Fibroblast of mammary gland (primary cell): Measurements from ENCODE around the gene ACADSB.
A peak's percentile ranks its signal among the peaks of the same experiment; 100 is the strongest.

ENCODE experiments used
- DNase-seq: peaks from one replicate; pipeline ENCODE4 v3.0.0-alpha.2; 2010; ENCODE audit warnings: low read depth
- H3K4me3 ChIP-seq: 2 replicates; pipeline ENCODE4 v1.5.1; 2011; ENCODE audit warnings: low read depth, mild to moderate bottlenecking, low read length, moderate library complexity; ENCODE audit not compliant: control insufficient read depth
- TF ChIP-seq, protein P1 (sequence below): conservative IDR thresholded peaks from 2 replicates; pipeline ENCODE4 v1.5.1; 2011; ENCODE audit warnings: low read depth, low read length, inconsistent platforms; ENCODE audit not compliant: control insufficient read depth, insufficient read depth

Gene ACADSB

DNA sequence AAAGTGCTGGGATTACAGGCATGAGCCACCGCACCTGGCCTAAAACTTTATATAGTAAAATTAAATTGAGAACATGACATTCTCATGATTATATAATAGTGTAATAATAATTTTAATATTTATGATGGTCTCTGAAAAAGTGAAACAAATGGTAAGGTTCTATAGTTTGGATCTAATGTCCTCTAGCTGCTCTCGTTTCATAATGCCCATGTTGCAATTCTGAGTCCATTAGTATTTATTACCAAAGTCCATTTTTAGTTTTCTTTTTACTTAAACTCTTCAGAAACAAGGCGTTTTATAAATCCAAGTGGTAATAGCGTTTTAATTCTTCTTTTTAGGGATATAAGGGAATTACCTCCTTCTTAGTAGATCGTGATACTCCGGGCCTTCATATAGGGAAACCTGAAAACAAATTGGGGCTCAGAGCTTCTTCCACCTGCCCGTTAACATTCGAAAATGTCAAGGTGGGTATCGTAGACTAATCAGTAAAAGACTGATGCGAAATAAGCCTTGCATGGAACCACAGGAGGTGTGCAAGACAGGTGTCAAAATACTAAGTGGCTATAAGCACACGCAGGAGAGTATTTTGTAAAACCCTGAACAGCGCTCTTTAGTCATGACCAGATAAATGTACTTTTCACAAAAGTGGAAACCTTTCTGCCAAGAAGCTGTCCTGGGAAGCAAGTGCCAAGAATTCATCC, 34.1 kb downstream of the ACADSB start:
- TF ChIP-seq, protein P1, sequence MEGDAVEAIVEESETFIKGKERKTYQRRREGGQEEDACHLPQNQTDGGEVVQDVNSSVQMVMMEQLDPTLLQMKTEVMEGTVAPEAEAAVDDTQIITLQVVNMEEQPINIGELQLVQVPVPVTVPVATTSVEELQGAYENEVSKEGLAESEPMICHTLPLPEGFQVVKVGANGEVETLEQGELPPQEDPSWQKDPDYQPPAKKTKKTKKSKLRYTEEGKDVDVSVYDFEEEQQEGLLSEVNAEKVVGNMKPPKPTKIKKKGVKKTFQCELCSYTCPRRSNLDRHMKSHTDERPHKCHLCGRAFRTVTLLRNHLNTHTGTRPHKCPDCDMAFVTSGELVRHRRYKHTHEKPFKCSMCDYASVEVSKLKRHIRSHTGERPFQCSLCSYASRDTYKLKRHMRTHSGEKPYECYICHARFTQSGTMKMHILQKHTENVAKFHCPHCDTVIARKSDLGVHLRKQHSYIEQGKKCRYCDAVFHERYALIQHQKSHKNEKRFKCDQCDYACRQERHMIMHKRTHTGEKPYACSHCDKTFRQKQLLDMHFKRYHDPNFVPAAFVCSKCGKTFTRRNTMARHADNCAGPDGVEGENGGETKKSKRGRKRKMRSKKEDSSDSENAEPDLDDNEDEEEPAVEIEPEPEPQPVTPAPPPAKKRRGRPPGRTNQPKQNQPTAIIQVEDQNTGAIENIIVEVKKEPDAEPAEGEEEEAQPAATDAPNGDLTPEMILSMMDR = no peak
- no peak for DNase-seq

DNA sequence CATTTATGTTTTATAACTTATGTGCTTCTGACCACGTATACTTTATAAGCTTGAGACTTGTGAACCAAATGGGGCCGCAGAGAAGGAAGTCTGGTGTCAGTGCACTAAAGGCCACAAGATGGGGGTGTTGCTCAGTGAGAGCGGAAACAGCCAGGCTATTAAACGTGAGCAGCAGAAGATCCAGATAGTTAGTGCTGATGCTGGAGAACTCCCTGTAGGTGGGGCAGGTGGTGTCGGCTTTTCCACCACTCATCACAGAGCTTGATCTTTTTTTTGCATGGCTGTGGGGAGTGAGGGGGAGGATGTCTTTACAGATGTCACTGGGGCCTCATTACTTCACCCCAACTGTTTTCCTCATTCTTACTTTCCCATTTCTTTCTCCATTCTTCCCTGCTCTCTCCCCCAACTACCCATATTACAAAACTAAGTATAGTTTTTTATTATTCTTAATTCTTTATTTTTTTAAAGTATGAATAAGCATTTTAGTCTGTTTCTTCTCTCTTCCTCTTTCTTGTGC, 34.7 kb downstream of the ACADSB start:
- H3K4me3 ChIP-seq = no peak overlapping the region
- DNase-seq = peak; percentile 66
- TF ChIP-seq, protein P1 = peak; percentile 79

More for the DNA sequence above, 34.1 kb downstream of the ACADSB start:
- no peak overlapping the region for H3K4me3 ChIP-seq

DNA sequence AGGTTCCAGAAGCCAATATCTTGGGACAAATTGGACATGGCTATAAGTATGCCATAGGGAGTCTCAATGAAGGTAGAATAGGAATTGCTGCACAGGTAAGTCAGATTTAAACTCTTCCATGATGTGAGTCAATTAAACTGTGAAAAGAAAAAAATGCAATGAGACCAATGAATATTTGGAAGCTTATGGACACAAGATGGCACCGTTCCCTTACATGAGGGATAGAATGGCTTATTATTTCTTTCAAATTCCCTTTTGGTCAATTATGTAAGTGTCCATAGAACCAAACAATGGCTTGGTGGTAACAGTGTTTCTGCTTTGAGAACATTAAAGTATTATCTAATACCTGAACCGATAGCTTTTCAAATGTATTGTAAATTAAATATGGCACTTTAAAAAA, 35.6 kb downstream of the ACADSB start:
- DNase-seq = peak; percentile 30
- TF ChIP-seq, protein P1 = peak; percentile 32
- no peak overlapping the region for H3K4me3 ChIP-seq

DNA sequence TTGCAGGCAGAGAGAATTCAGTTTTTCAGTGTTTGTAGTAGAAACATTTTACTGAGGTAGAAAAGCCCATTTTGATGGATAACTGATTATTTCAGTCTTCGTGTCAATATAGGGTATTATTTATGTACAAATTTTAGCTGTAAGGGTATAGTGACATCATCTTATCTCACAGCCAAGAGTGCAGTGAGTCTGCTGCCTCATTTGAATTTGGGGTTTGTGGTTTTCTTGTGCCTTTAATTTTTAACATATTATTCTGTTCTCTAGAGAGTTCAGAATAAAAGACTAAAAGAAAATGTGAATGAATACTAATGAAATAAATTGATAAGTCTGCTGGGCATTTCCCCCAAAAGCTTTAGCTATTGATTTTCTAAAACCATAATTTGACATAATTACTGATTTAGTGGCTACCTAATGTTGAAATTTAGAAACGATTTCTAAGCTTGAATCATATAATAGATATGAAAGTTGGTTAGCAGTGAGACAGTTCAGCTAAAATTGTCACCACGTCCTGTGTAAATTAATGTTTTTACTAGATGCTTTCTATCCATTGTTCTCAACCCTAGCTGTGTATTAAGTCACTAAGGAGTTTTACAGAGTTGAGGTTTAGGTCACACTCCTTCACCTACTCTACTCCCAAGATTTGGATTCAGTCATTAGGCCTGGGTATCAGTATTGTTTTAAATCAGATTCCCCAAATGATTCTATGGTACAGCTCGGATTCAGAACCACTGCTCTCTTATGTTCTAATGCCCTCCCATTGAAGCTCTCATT, 37.3 kb downstream of the ACADSB start:
- no peak for DNase-seq
- no peak overlapping the region for H3K4me3 ChIP-seq
- TF ChIP-seq, protein P1 = no peak

DNA sequence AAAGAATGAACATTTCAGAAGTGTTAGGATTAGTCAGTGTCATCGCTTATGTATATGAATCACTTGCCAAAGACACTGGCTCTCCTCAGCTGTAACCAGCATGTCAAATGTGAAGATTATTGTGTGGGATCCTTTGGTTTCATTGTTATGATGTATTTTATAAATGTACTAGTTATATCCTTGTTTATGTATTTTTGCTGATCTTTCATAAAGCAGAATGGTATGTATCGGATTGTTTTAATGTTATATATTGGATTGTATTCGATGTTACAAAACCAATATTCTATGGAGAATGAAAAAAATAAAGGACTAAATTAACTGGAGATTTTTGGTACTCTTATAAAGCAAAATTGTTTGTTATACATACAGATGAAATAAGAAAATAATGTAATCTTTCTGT, 49.2 kb downstream of the ACADSB start:
- no peak for DNase-seq
- no peak overlapping the region for H3K4me3 ChIP-seq
- TF ChIP-seq, protein P1 = no peak

DNA sequence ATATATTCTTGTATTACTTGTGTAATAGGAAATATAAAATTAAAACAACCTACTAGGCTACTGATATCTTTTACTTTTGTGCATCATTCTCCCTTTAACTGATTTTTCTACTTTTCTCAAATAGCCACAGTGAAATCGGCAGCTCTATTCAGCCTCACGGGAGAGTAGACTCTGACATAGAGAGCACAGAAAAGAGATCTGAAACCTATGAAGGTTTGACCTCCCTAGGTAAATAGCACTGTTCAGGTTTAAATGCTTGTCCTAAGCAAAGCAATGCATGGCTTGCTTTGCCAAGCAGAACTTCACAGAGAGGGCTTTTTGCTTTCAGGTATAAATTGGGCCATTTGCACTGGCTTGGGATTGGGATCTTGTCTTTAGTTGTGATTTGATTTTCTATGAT, 53.1 kb downstream of the ACADSB start:
- TF ChIP-seq, protein P1 = no peak
- DNase-seq = no peak
- H3K4me3 ChIP-seq = no peak overlapping the region
